HG02852 (cell line): Measurements from ENCODE around the gene KIF9.
"Not testable (repeated sequence)": the region's sequence is repeated elsewhere in the genome, so short reads cannot be mapped to it uniquely, and the experiment has no call there.

Experiments
- ATAC-seq: cut with Tn5 transposase; IDR thresholded peaks from one replicate; pipeline ENCODE4 v1.9.1; 2021; ENCODE audit warnings: mild to moderate bottlenecking, moderate library complexity; ENCODE audit not compliant: unreplicated experiment

Gene KIF9

DNA sequence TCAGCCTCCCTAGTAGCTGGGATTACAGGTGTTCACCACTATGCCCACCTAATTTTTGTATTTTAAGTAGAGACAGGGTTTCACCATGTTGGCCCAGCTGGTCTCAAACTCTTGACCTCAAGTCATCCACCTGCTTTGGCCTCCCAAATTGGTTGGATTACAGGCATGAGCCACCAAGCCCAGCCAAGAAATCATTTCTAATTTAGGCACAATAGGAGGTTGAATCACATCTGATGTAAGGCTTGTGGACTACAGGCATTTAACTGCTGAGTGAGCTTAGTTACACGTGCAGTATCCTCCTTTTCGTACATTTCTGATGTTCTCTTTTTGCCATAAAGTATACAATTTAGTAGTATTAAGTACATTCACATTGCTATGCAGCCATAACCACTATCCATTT is 87.6 kb downstream of the KIF9 start:
- ATAC-seq = no peak

DNA sequence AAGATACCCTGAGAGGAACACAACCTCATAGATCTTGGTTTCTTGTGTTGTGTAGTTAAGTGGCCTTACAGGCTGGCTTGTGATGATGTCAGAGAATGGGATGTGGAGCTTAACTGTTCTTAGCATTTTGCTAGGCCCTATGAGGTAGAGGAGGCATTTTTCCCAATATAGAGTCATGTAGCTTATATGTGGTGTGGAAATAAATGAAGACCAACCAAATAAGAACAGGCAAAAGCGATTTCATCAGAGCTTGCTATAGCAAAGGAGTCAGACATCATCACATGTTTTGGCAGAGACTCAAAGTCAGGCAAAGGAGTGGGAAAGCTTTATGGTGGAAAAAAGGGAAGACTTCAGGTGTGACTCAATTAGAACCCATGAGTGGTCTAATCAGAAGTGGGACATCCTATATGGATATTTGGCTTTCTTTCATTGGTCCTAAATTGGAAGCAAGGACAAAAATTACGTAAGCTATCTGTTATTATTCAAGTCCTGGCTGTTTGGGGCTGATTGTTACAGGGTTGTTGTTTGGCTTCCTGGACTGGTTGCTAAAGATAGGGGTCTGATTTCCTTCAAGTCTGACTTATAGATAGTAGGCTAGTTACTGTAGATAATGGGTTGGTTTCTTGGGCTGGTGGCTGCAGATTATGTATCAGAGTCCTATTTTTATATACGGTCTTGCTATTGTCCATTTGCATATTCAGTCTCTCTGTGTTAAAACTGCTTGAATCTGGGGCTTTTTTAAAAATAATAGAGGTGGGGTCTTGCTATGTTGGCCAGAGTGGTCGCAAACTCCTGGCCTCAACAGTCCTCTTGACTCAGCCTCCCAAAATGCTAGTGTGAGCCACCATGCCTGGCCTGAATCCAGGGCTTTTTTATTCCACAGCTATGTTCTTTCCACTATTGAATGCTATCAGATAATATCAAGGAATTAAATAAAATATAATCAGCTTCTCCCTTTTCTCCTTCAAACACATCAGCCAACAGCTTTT is 88.4 kb downstream of the KIF9 start:
- ATAC-seq = no peak

DNA sequence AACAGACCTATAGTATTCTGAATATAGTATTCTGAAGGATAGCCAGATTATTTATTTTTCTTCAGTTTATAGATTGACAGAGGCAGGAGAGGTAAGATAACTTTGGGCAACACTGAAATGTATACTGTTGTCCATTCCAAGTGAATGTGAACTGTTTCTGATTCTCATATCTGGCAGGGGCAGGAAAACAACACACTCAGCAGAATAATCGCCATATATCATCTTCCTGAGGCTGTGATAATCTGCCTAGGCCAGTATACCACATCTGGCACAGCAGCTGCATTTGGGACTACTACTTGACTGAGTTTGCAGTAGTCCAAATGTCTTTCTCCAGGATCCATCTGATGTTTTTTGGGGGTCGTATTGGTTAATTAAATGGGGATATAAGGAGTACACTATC is 96.3 kb downstream of the KIF9 start:
- no peak for ATAC-seq

DNA sequence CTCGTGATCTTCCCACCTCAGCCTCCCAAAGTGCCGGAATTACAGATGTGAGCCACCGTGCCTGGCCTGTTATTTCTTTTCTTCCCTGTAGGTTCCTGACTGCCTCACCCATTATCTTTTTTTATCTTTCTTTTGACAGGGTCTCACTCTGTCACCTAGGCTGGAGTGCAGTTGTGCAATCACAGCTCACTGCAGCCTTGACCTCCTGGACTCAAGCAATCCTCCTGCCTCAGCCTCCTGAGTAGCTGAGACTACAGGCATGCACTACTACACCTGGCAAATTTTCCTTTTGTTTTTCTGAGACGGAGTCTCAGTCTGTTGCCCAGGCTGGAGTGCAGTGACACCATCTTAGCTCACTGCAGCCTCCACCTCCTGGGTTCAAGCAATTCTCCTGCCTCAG is 100.9 kb downstream of the KIF9 start:
- not testable (repeated sequence) for ATAC-seq

DNA sequence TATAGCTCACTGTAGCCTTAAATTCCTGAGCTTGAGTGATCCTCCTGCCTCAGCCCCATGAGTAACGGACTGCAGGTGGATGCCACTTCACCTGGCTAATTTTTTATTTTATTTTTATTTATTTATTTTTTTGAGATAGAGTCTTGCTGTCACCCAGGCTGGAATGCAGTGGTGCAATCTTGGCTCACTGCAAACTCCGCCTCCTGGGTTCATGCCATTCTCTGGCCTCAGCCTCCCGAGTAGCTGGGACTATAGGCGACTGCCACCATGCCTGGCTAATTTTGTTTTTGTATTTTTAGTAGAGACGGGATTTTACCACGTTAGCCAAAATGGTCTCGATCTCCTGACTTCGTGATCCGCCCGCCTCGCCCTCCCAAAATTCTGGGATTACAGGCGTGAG is 102.6 kb downstream of the KIF9 start:
- ATAC-seq = not testable (repeated sequence)
